K562 (cell line): ENCODE data around the gene ITGB2. TPM values are rescaled to one million over a fixed set of nuclear protein-coding genes. Genes with fewer than 3 reads are reported as not detected.
A peak's percentile ranks its signal among the peaks of the same experiment; 100 is the strongest.

Source experiments
- BRCA1 ChIP-seq, 2 experiments: fragments of 450-650 bp in 1 of 2; sonication (generic) in 1 of 2; formaldehyde crosslinking in 1 of 2; IDR thresholded peaks; 2 replicates each; pipeline versions ENCODE4 v1.5.0 to v1.6.1; 2017 to 2020; ENCODE audit warnings: mild to moderate bottlenecking in 1 of 2, missing genetic modification reagents in 1 of 2
- HDAC2 ChIP-seq: fragments of 450-650 bp; IDR thresholded peaks from 2 replicates; pipeline ENCODE4 v1.6.1; 2016; ENCODE audit warnings: mild to moderate bottlenecking
- REST ChIP-seq, 2 experiments: fragments of 450-650 bp; formaldehyde crosslinking in 1 of 2; IDR thresholded peaks; 2 replicates each; pipeline versions ENCODE4 v1.4.0 to v1.6.1; 2014 to 2020; ENCODE audit warnings: mild to moderate bottlenecking in 2 of 2, borderline replicate concordance in 1 of 2, low read depth in 1 of 2
- YY1 ChIP-seq, 3 experiments: IDR thresholded peaks; 2 replicates each; pipeline ENCODE4 v1.6.1; 2011; ENCODE audit warnings: low read length in 2 of 3, mild to moderate bottlenecking in 2 of 3, moderate library complexity in 2 of 3, borderline replicate concordance in 1 of 3, control low read depth in 1 of 3, low read depth in 1 of 3; ENCODE audit not compliant: insufficient read depth in 3 of 3, insufficient replicate concordance in 2 of 3, control insufficient read depth in 1 of 3, insufficient read length in 1 of 3; ENCODE audit errors: extremely low read depth in 1 of 3
- ZNF41 ChIP-seq: fragments of 250-450 bp; sonication (Bioruptor Pico); conservative IDR thresholded peaks from 2 replicates; pipeline ENCODE4 v1.4.0; 2020; ENCODE audit warnings: mild to moderate bottlenecking
- ZNF551 ChIP-seq: fragments of 250-450 bp; sonication (Bioruptor Pico); IDR thresholded peaks from 2 replicates; pipeline ENCODE4 v1.5.0; 2021; ENCODE audit warnings: mild to moderate bottlenecking, moderate library complexity
- polyA plus RNA-seq, 8 experiments: library from polyadenylated mRNA; depleted of rRNA in 4 of 8; stranded (reverse) in 5 of 8; unstranded in 3 of 8; fragments of >200 nt; fragmentation: Nextera tagmentation in 2 of 8; fragmentation: Illumina TruSeq in 1 of 8; extraction: Ambion mirVana in 2 of 8; extraction: Trizol in 1 of 8; gene quantifications; 2 replicates each; pipeline versions ENCODE4 v1.2.1 to v1.2.3, GENCODE V29; 2011 to 2014; ENCODE audit warnings: inconsistent platforms in 1 of 8, missing spikeins in 1 of 8
- total RNA-seq, 7 experiments: library from RNA; depleted of rRNA in 6 of 7; stranded (reverse); fragments of >200 nt in 6 of 7; fragmentation: Illumina TruSeq in 2 of 7; extraction: Trizol in 2 of 7; gene quantifications; 2 replicates each; pipeline versions ENCODE4 v1.2.1 to v1.2.3, GENCODE V29; 2011 to 2021; ENCODE audit warnings: low replicate concordance in 1 of 7

ITGB2 gene
- total and polyA plus RNA-seq, 9 of the 15 experiments (the other 6 are each of a cell fraction or from before 2014, with no cell fraction given) = 0.07 to 1.3 (median 0.51) TPM; not detected in 2

- TF ChIP-seq REST (IDR thresholded peaks at IDR 0.05; ENCODE audit: borderline replicate concordance) (peak; percentile 89), REST (CRISPR knock-in tag; IDR thresholded peaks at IDR 0.05; ENCODE audit: low read depth) (no peak), BRCA1 (IDR thresholded peaks at IDR 0.05) (no peak), BRCA1 (CRISPR knock-in tag; IDR thresholded peaks at IDR 0.05) (no peak), HDAC2 (peak; percentile 81; the same call in 1 of the 2 replicates), ZNF41 (peak; percentile 77), YY1 (IDR thresholded peaks at IDR 0.05; ENCODE audit: borderline replicate concordance in 1 of 3, control insufficient read depth in 1 of 3, extremely low read depth in 1 of 3, insufficient read depth in 3 of 3, insufficient read length in 1 of 3, insufficient replicate concordance in 2 of 3, low read depth in 1 of 3, low read length in 2 of 3) (peak in 1 of 3 experiments; percentile 45), ZNF551 (CRISPR knock-in tag) (no peak)
Measured at GRCh38 chr21:44845418-44846223, 75.1 kb downstream of the ITGB2 start (continued).
